GM21515 (cell line): ENCODE data around the gene OR4D11.
"Not testable (repeated sequence)": the region's sequence is repeated elsewhere in the genome, so short reads cannot be mapped to it uniquely, and the experiment has no call there.

ENCODE experiments used
- ATAC-seq: cut with Tn5 transposase; IDR thresholded peaks from one replicate; pipeline ENCODE4 v1.9.1; 2021; ENCODE audit not compliant: unreplicated experiment

Gene OR4D11

DNA sequence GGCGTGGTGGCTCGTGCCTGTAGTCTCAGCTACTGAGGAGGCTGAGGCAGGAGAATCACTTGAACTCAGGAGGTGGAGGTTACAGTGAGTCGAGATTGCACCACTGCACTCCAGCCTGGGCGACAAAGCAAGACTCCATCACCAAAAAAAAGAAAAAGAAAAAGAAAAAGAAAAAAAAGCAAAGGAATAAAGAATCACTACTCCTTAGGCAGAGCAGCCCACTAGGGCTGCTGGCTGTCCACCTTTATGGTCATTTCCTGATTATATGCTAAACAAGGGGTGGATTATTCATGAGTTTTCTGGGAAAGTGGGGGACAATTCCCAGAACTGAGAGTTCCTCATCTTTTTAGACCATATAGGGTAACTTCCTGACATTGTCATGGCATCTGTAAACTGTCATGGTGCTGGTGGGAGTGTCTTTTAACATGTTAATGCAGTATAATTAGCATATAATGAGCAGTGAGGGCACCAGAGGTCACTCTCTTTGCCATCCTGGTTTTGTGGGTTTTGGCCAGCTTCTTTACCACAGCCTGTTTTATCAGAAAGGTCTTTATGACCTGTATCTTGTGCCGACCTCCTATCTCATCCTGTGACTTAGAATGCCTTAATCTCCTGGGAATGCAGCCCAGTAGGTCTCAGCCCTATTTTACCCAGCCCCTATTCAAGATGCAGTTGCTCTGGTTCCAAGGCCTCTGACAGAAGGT is 44.4 kb downstream of the OR4D11 start:
- ATAC-seq, result not testable (repeated sequence)

DNA sequence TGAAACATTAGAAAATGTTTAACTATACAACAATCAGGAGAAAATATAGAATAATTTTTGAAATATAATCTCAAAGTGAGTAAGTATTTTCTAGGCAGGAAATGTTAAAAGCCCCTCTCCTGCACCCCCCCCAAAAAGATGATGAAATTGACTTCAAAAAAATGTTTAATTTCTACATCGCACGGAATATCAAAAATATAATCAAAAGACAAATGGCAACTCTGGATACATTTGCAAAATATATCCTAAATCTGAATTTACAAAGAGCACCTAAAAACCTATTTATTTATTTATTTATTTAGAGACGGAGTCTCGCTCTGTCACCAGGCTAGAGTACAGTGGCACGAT is 44.9 kb downstream of the OR4D11 start:
- no peak for ATAC-seq

DNA sequence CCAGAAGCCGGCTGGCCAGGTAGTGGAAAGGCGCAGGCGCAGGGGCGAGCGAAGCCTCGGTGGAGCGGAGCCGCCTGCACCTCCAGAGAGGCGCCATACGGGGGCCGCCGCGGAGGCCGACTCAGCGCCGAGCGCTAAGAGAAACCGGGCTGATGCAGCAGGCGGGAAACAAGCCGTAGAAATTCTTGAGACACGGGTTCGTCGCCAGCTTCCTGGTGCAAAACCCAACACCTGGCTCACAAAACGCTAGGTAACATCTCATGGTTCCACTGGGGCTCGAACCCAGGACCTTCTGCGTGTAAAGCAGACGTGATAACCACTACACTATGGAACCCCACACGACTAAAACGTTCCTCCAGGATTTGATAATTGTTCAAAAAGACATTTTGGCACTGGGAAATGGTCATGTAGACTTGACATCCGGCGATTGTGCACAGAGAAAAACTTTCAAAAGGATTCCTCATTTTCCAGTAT is 47.0 kb downstream of the OR4D11 start:
- ATAC-seq, result peak; percentile 87

DNA sequence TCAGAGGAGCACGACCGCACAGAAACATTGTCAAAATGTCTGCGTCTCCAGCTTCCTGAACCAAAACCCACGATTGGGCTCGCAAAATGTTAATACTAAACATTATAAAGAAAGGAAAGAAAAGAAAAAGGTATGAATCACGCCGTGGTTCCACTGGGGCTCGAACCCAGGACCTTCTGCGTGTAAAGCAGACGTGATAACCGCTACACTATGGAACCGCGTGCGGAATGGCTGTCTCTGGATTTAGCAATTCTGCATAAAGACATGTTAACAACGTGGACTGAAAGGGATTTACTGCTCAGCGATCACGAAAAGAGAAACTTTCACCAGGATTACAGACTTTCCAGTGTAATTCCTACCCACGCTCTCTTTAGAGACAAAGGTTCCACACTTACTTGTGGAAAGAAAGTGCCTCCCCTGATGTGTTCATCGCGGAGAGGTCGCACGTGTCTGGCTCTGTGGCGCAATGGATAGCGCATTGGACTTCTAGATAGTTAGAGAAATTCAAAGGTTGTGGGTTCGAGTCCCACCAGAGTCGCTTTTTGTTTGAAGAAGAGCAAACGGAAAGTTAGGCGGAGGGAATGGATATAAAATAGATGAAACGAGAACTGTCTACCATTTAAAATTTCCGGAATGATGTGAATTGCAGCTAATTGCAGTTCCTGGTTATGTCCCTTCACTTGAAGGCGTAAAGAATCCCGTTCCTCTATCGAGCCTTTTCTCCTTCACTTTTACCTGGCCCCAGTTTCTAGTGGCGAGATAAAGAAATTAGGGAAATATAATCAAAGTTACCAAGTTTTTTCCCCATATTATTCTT is 47.7 kb downstream of the OR4D11 start:
- ATAC-seq, result peak; percentile 38

DNA sequence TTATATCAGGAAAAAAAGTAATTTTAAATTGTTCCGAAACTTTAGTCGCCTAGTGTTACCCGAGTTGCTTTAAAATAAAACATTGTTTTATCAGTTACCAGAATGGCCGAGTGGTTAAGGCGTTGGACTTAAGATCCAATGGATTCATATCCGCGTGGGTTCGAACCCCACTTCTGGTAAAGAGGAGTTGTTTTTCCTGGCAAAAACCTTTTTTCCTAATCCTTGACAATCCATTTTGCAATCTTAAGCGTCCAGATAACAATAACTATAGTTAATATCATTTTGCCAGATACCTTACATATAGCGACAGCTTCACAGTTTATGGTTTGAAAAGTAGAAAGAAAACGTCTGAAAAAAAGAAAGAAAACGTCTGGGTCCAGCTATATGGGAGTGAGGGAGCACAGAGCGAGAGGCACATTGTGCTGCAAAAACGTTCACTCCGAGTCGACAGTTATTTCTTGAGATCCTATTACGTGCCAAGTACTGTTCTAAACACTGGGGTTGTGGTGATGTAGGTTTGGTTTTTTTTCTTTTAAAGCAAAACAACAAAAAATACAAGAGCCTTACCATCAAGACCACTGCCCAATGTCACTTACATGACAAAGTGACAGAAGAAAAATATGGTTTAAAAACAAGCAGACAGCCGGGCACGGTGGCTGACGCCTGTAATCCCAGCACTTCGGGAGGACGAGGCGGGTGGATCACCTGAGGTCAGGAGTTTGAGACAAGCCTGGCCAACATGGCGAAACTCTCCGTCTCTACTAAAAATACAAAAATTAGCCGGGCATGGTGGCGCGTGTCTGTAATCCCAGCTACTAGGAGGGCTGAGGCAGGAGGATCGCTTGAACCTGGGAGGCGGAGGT is 48.5 kb downstream of the OR4D11 start:
- no peak for ATAC-seq

DNA sequence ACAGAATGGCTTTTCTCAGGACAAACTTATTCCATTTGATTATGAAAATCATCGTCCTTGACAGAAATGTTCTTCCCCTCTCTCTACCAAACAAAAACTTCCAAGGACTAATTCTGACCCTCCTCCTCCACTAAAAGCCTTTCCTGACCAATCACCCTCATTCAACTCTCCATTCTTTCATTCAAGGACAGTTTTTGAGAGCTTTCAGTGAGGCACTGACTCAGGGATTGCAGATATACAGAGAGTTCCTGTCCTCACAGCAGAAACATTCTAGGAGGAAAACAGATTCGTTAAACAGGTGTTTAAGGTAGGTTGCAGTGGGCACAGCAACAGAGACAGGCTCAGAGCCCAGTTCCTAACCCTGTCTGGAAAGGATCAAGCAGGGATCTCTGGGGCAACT is 49.5 kb downstream of the OR4D11 start:
- ATAC-seq, result no peak

DNA sequence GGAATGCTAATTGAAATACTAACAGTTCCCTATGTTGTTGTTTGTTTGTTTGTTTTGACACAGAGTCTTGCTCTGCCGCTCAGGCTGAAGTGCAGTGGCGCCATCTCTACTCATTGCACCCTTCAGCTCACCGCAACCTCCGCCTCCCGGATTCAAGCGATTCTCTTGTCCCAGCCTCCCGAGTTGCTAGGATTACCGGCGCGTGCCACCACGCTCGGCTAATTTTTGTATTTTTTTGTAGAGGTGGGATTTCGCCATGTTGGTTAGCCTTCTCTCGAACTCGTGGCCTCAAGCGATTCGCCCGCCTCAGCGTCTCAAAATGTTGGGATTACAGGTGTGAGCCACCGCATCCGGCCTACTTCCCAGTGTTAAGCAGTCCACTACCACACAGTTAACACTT is 49.9 kb downstream of the OR4D11 start:
- ATAC-seq, result no peak
